PFSK-1 (cell line): ENCODE measurements around the gene VOPP1.

Experiments
- FOXP2 ChIP-seq: optimal IDR thresholded peaks from 2 replicates; pipeline ENCODE3; 2011; ENCODE audit warnings: borderline replicate concordance, control low read depth, inconsistent platforms; ENCODE audit not compliant: insufficient read depth; ENCODE audit errors: extremely low read length, extremely low read depth
- POLR2AphosphoS5 ChIP-seq: IDR thresholded peaks from 2 replicates; pipeline ENCODE4 v1.6.1; 2012; ENCODE audit warnings: low read depth, mild to moderate bottlenecking, control low read depth, low read length, moderate library complexity
- REST ChIP-seq, 2 experiments: IDR thresholded peaks; 2 replicates each; pipeline versions ENCODE4 v1.6.1 to v1.8.0; 2011 to 2012; ENCODE audit warnings: low read depth in 2 of 2, low read length in 2 of 2, control low read depth in 1 of 2, inconsistent platforms in 1 of 2, mild to moderate bottlenecking in 1 of 2, moderate library complexity in 1 of 2; ENCODE audit not compliant: insufficient read depth in 1 of 2
- SIN3A ChIP-seq: IDR thresholded peaks from 2 replicates; pipeline ENCODE4 v1.6.1; 2012; ENCODE audit warnings: mild to moderate bottlenecking, low read length, moderate library complexity, borderline replicate concordance; ENCODE audit not compliant: insufficient read depth
- TAF1 ChIP-seq: IDR thresholded peaks from 2 replicates; pipeline ENCODE4 v1.6.1; 2012; ENCODE audit warnings: low read length, control low read depth, borderline replicate concordance; ENCODE audit not compliant: insufficient read depth

Gene VOPP1

GRCh38 chr7:55532150-55532917, 40.0 kb downstream of the VOPP1 start:
- TF ChIP-seq TAF1 (no peak), REST (IDR thresholded peaks at IDR 0.05; ENCODE audit: insufficient read depth in 1 of 2, low read depth in 2 of 2, low read length in 2 of 2) (no peak), FOXP2 (no peak), POLR2AphosphoS5 (no peak), SIN3A (no peak)

GRCh38 chr7:55531536-55531935, 40.8 kb downstream of the VOPP1 start:
- TF ChIP-seq TAF1, result no peak
- TF ChIP-seq FOXP2, result no peak
- TF ChIP-seq SIN3A, result no peak
- TF ChIP-seq REST (IDR thresholded peaks at IDR 0.05; ENCODE audit: insufficient read depth in 1 of 2, low read depth in 2 of 2, low read length in 2 of 2), result no peak
- TF ChIP-seq POLR2AphosphoS5, result no peak

GRCh38 chr7:55527307-55527706, 45.0 kb downstream of the VOPP1 start:
- TF ChIP-seq REST (IDR thresholded peaks at IDR 0.05; ENCODE audit: insufficient read depth in 1 of 2, low read depth in 2 of 2, low read length in 2 of 2) (no peak), SIN3A (no peak), POLR2AphosphoS5 (no peak), FOXP2 (no peak), TAF1 (no peak)

- TF ChIP-seq SIN3A (no peak), REST (IDR thresholded peaks at IDR 0.05; ENCODE audit: insufficient read depth in 1 of 2, low read depth in 2 of 2, low read length in 2 of 2) (peak; percentile 62 to 85), TAF1 (no peak), FOXP2 (no peak), POLR2AphosphoS5 (no peak)
Observed at GRCh38 chr7:55526770-55527169, 45.5 kb downstream of the VOPP1 start.

- no peak for TF ChIP-seq SIN3A
- no peak for TF ChIP-seq POLR2AphosphoS5
- TF ChIP-seq FOXP2, result no peak
- no peak for TF ChIP-seq TAF1
- TF ChIP-seq REST (IDR thresholded peaks at IDR 0.05; ENCODE audit: insufficient read depth in 1 of 2, low read depth in 2 of 2, low read length in 2 of 2), result no peak
Observed at GRCh38 chr7:55526329-55526728, 46.0 kb downstream of the VOPP1 start.
